Endothelial cell of umbilical vein (primary cell): Measurements from ENCODE around the gene CACNA1C. TPM values are rescaled to one million over a fixed set of nuclear protein-coding genes. Genes with fewer than 3 reads are reported as not detected.

Experiments used
- BruUV-seq: library from RNA; stranded (reverse); fragments of 400-500 nt; replicated peaks from 2 replicates; lab custom pipeline; 2021; lab: Mats Ljungman, UMichigan
- CTCF ChIA-PET: fragments of 300-600, 350-600 bp; sonication (Branson Sonifier 250); formaldehyde crosslinking; loops from one replicate; lab custom pipeline; 2021; ENCODE audit warnings: antibody characterized with exemption, inconsistent platforms; lab: Charles Lee
- POLR2A ChIA-PET: fragments of 300-600, 350-600 bp; sonication (Branson Sonifier 250); formaldehyde crosslinking; loops from one replicate; lab custom pipeline; 2021; ENCODE audit warnings: antibody characterized with exemption, inconsistent platforms; lab: Charles Lee
- DNase-seq: peaks from one replicate; pipeline ENCODE4 v3.0.0-alpha.2; 2011; ENCODE audit warnings: low read depth, low spot score
- FAIRE-seq: peaks from 2 replicates; lab custom pipeline; 2011; peaks lifted over from hg19 to GRCh38; lab: Jason Lieb, UNC
- H2AFZ ChIP-seq: 2 replicates; pipeline ENCODE4 v1.6.0; 2012; ENCODE audit warnings: low read depth, low read length, control low read depth, inconsistent platforms
- H3K27ac ChIP-seq: 2 replicates; pipeline ENCODE4 v1.5.1; 2011; ENCODE audit warnings: low read depth, mild to moderate bottlenecking, control low read depth, low read length, moderate library complexity; ENCODE audit not compliant: insufficient read depth
- H3K27me3 ChIP-seq, 2 experiments: 2 replicates each; pipeline versions ENCODE4 v1.6.0 to v1.6.1; 2011; ENCODE audit warnings: low read length in 2 of 2, mixed read lengths in 1 of 2; ENCODE audit not compliant: control insufficient read depth in 2 of 2, insufficient read depth in 2 of 2
- H3K36me3 ChIP-seq, 2 experiments: 2 replicates in 1 of 2; 3 replicates in 1 of 2; pipeline ENCODE4 v1.5.1; 2011; ENCODE audit warnings: low read length in 2 of 2, mild to moderate bottlenecking in 1 of 2, moderate library complexity in 1 of 2; ENCODE audit not compliant: control insufficient read depth in 2 of 2, insufficient read depth in 2 of 2; ENCODE audit errors: extremely low read depth in 1 of 2
- H3K4me1 ChIP-seq: 3 replicates; pipeline ENCODE4 v1.5.1; 2011; ENCODE audit warnings: mild to moderate bottlenecking, low read length; ENCODE audit not compliant: control insufficient read depth, insufficient read depth; ENCODE audit errors: extremely low read depth
- H3K4me2 ChIP-seq: 2 replicates; pipeline ENCODE4 v1.6.1; 2011; ENCODE audit warnings: low read length, control low read depth, mixed read lengths; ENCODE audit not compliant: insufficient read depth
- H3K4me3 ChIP-seq, 3 experiments: fragments of 200-600 bp in 1 of 3; sonication (generic), shearing (Covaris generic) in 1 of 3; replicated peaks in 1 of 3; 2 replicates each; pipeline ENCODE4 v1.5.1; 2011 to 2016; ENCODE audit warnings: control low read depth in 3 of 3, low read length in 3 of 3, mild to moderate bottlenecking in 2 of 3, inconsistent platforms in 1 of 3, low read depth in 1 of 3, moderate library complexity in 1 of 3; ENCODE audit not compliant: insufficient read depth in 1 of 3
- H3K79me2 ChIP-seq: 2 replicates; pipeline ENCODE4 v1.6.0; 2012; ENCODE audit warnings: low read length, inconsistent platforms; ENCODE audit not compliant: control insufficient read depth, insufficient read depth
- H3K9ac ChIP-seq: replicated peaks from 2 replicates; pipeline ENCODE3; 2011; ENCODE audit warnings: low read length, control low read depth; ENCODE audit not compliant: insufficient read depth; ENCODE audit errors: extremely low read depth
- H3K9me1 ChIP-seq: replicated peaks from 3 replicates; pipeline ENCODE4 v1.6.0; 2011; ENCODE audit warnings: mild to moderate bottlenecking, low read length; ENCODE audit not compliant: control insufficient read depth, insufficient read depth; ENCODE audit errors: extremely low read depth
- H3K9me3 ChIP-seq: replicated peaks from 2 replicates; pipeline ENCODE4 v1.5.1; 2012; ENCODE audit warnings: low read length, inconsistent platforms; ENCODE audit not compliant: control insufficient read depth, insufficient read depth
- H4K20me1 ChIP-seq: replicated peaks from 2 replicates; pipeline ENCODE3; 2011; ENCODE audit warnings: mild to moderate bottlenecking, low read length; ENCODE audit not compliant: control insufficient read depth, insufficient read depth; ENCODE audit errors: extremely low read depth
- CTCF ChIP-seq, 2 donors: IDR thresholded peaks; 1 replicate in 1 of 2; 2 replicates in 1 of 2; pipeline ENCODE4 v1.5.1; 2011; ENCODE audit warnings: low read length in 2 of 2, mild to moderate bottlenecking in 2 of 2, moderate library complexity in 2 of 2, control low read depth in 1 of 2, inconsistent platforms in 1 of 2, low read depth in 1 of 2; ENCODE audit not compliant: insufficient read depth in 1 of 2; ENCODE audit errors: extremely low read depth in 1 of 2
- EZH2 ChIP-seq: IDR thresholded peaks from 2 replicates; pipeline ENCODE4 v1.6.1; 2012; ENCODE audit warnings: borderline replicate concordance, low read depth, mild to moderate bottlenecking, moderate library complexity, low read length, inconsistent platforms; ENCODE audit not compliant: severe bottlenecking
- FOS ChIP-seq: IDR thresholded peaks from 2 replicates; pipeline ENCODE4 v1.6.1; 2011; ENCODE audit warnings: mild to moderate bottlenecking, low read length, moderate library complexity, borderline replicate concordance; ENCODE audit not compliant: insufficient read depth
- GATA2 ChIP-seq: IDR thresholded peaks from 2 replicates; pipeline ENCODE4 v1.7.0; 2011; ENCODE audit warnings: low read depth, mild to moderate bottlenecking, moderate library complexity, mixed read lengths, low read length; ENCODE audit not compliant: insufficient read length, insufficient read depth
- JUN ChIP-seq: IDR thresholded peaks from 2 replicates; pipeline ENCODE4 v1.6.1; 2011; ENCODE audit warnings: borderline replicate concordance, low read depth; ENCODE audit not compliant: insufficient read length, insufficient read depth
- MAX ChIP-seq: IDR thresholded peaks from 2 replicates; pipeline ENCODE4 v1.6.1; 2011; ENCODE audit not compliant: insufficient read depth, insufficient read length
- MYC ChIP-seq: IDR thresholded peaks from one replicate; pipeline ENCODE4 v1.6.1; 2011; ENCODE audit warnings: mild to moderate bottlenecking, low read depth, low read length
- POLR2A ChIP-seq: IDR thresholded peaks from 2 replicates; pipeline ENCODE4 v1.6.1; 2012; ENCODE audit warnings: low read depth, mild to moderate bottlenecking, control low read depth, low read length
- POLR2AphosphoS5 ChIP-seq: IDR thresholded peaks from 2 replicates; pipeline ENCODE4 v1.6.1; 2012; ENCODE audit warnings: low read depth, mild to moderate bottlenecking, control low read depth, low read length, moderate library complexity; ENCODE audit not compliant: insufficient read depth
- dilution Hi-C: fragments of 300-500 bp; cut with MboI; formaldehyde crosslinking; loops from one replicate; pipeline ENCODE4 v1.15.0; 2019; ENCODE audit warnings: low sequenced_read_pairs; ENCODE audit not compliant: extremely low pct_ligation_motif_present
- intact Hi-C: fragments of 100-400 bp; cut with micrococcal nuclease; formaldehyde crosslinking; loops from one replicate; pipeline ENCODE4 v1.10.0; 2022
- polyA plus RNA-seq, 4 experiments: library from polyadenylated mRNA; depleted of rRNA in 3 of 4; stranded (reverse) in 3 of 4; unstranded in 1 of 4; fragments of >200 nt; gene quantifications; 2 replicates each; pipeline versions ENCODE4 v1.2.1 to v1.2.3, GENCODE V29; 2011 to 2012; ENCODE audit warnings: missing spikeins in 1 of 4
- total RNA-seq: library from RNA; stranded (reverse); gene quantifications from 2 replicates; pipeline ENCODE4 v1.2.3, GENCODE V29; 2021

CACNA1C gene
- total and polyA plus RNA-seq, 2 donors (not counting 3 experiments of a cell fraction or from before 2014, with no cell fraction given) = not detected

DNA sequence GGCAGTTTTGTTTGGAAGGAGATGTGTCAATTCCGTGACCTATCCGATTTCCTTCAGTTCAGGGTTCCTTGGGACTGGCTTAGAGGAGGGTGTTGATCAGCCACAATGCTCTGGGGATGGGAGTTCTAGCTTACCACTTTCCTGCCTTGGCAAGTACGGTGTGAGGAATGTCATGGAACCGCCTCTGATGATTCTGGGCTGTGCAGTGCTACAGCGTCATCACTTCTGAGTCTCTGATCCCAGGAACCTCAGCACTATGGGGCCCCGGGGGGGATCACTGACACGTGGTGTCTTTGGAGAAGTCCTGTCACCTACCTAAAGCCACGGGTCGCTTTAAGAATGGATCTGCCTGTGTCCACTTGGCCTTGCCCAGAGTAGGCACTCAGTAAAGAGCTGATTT lies 470.5 kb downstream of the CACNA1C start:
- Histone ChIP-seq H3K27ac (no peak overlapping the region), H3K9me3 (peaks cover 3% of the 10 kb centered on the region), H3K4me1 (no peaks in the 10 kb centered on the region), H4K20me1 (no peaks in the 10 kb centered on the region), H3K79me2 (no peaks in the 10 kb centered on the region), H3K36me3 (no peaks in the 10 kb centered on the region), H2AFZ (no peak overlapping the region), H3K27me3 (no peaks in the 10 kb centered on the region), H3K4me2 (no peak overlapping the region), H3K9me1 (no peaks in the 10 kb centered on the region), H3K9ac (no peak overlapping the region), H3K4me3 (no peak overlapping the region)
- dilution Hi-C loops = no loop called here
- ChIA-PET CTCF (no interaction called here), POLR2A (no interaction called here)
- TF ChIP-seq CTCF (IDR thresholded peaks at IDR 0.05; ENCODE audit: extremely low read depth in 1 of 2, insufficient read depth in 1 of 2, low read depth in 1 of 2, low read length in 2 of 2) (no peak), JUN (no peak), MYC (no peak), POLR2AphosphoS5 (no peak), POLR2A (no peak), EZH2 (no peak), MAX (no peak), FOS (no peak), GATA2 (no peak)
- intact Hi-C loops = no loop called here
- no peak for FAIRE-seq
- BruUV-seq = no TSS peak
- no peak for DNase-seq
